Measurements from ENCODE around the gene NBL1.
"Not testable (repeated sequence)": the region's sequence is repeated elsewhere in the genome, so short reads cannot be mapped to it uniquely, and the experiment has no call there.

DNA sequence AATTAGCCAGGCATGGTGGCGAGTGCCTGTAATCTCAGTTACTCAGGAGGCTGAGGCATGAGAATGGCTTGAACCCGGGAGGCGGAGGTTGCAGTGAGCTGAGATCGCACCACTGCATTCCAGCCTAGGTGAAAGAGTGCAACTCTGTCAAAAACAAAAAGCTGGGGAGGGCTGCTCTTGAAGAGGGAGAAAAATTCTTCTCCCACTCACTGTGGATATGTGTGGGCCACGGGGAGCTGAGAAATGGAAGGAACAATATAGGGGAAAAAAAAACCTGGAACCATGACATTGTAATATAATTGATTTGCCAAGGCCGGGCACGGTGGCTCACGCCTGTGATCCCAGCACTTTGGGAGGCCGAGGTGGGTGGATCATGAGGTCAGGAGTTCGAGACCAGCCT lies 7.4 kb upstream of the NBL1 start:
- TF ChIP-seq, protein P1, sequence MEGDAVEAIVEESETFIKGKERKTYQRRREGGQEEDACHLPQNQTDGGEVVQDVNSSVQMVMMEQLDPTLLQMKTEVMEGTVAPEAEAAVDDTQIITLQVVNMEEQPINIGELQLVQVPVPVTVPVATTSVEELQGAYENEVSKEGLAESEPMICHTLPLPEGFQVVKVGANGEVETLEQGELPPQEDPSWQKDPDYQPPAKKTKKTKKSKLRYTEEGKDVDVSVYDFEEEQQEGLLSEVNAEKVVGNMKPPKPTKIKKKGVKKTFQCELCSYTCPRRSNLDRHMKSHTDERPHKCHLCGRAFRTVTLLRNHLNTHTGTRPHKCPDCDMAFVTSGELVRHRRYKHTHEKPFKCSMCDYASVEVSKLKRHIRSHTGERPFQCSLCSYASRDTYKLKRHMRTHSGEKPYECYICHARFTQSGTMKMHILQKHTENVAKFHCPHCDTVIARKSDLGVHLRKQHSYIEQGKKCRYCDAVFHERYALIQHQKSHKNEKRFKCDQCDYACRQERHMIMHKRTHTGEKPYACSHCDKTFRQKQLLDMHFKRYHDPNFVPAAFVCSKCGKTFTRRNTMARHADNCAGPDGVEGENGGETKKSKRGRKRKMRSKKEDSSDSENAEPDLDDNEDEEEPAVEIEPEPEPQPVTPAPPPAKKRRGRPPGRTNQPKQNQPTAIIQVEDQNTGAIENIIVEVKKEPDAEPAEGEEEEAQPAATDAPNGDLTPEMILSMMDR (IDR thresholded peaks at IDR 0.05), result not testable (repeated sequence)
- TF ChIP-seq EP300, POLR2A (IDR thresholded peaks at IDR 0.05): not testable (repeated sequence)

Measured in ovary (tissue), 3 donors.